Activated CD8-positive, alpha-beta memory T cell treated with anti-CD3 and anti-CD28 coated beads for 36 hours (primary cell): Measurements from ENCODE around the gene DCLK2. TPM values are rescaled to one million over a fixed set of nuclear protein-coding genes. Genes with fewer than 3 reads are reported as not detected.

Experiments used
- CTCF ChIA-PET: fragments of 350-600 bp; sonication (Branson Sonifier 250); formaldehyde crosslinking; loops from one replicate; lab custom pipeline; 2021; ENCODE audit warnings: antibody characterized with exemption; lab: Charles Lee
- POLR2A ChIA-PET: fragments of 350-600 bp; sonication (Branson Sonifier 250); formaldehyde crosslinking; loops from one replicate; lab custom pipeline; 2021; ENCODE audit warnings: antibody characterized with exemption; lab: Charles Lee
- total RNA-seq, 2 experiments: library from RNA; stranded (reverse); gene quantifications; one replicate each; pipeline ENCODE4 v1.2.3, GENCODE V29; 2021

DCLK2 gene
- total RNA-seq, 2 experiments from 2014 or later = not detected

- ChIA-PET POLR2A (no interaction called here), CTCF (no interaction called here)
Observed at GRCh38 chr4:150067859-150068258, 10.4 kb upstream of the DCLK2 start.

DNA sequence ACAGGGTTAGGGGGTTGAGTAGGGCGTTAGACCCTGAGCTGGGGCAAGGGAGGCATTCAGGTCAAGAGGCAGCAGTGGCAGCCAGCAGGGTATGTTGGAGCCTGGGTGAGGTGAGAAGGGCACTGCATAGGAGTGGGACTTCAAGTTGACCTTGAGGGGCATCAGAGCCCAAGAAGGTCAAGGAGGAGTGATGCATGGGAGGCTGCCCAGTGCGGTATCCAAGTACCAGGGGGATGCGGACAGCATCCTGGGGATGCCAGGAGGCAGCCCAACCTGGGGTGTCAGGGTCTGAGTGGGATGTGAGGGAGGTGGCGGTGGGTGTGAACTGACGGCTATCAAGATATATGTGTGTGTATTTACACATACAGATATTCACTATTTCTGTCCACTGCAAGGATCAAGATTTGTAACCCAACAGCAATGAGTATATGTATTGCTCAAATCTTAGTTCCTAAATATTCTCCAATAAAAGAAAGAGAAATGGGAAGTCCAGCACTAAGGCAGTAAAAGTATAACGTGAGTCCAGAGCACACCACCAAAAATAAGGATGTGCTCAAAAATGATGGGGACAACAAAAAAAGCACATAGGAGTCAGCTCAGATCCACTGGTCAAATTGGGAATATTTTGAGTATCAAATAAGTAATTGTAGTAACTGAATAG lies 9.8 kb upstream of the DCLK2 start:
- ChIA-PET POLR2A (no interaction called here), CTCF (no interaction called here)

DNA sequence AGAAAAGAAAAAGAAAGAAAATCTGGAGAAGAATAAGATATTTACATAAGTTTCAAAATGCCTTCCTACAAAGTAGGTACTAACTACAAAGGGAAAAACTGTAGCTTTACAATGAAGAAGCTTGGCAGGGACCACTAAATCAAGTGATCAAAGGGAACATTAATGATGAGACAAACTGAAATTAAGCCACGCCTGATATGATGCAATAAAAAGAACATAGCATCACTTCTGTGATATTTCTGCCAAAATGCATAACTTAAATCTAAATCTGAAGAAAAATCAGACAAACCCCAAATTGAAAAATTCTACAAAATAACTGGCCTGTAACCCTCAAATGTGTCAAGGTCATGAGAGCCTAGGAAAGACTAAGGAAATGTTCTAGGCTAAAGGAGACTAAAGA lies 8.9 kb upstream of the DCLK2 start:
- ChIA-PET POLR2A (no interaction called here), CTCF (interaction anchor here (0.7 kb wide), 1 partner anchor 30 kb away, joined by 3 read pairs; no protein-coding TSS in a partner anchor)

GRCh38 chr4:150070464-150071170 lies 7.6 kb upstream of the DCLK2 start:
- POLR2A ChIA-PET = no interaction called here
- CTCF ChIA-PET = no interaction called here

DNA sequence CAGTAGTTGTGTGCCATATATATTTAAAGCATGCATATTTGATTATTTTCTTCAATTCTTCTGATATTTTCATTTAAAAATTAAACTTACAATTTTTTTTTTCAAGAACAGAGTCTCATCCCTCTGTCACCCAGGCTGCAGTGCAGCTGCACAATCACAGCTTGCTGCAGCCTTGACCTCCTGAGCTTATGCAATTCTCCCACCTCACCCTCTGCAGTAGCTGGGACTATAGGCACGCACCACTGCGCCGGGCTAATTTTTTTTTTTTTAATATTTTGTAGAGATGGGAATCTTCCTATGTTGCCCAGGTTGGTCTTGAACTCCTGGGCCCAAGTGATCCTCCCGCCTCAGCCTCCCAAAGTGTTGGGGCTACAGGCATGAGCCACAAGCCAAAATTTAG lies 5.8 kb upstream of the DCLK2 start:
- POLR2A ChIA-PET = no interaction called here
- CTCF ChIA-PET = no interaction called here

DNA sequence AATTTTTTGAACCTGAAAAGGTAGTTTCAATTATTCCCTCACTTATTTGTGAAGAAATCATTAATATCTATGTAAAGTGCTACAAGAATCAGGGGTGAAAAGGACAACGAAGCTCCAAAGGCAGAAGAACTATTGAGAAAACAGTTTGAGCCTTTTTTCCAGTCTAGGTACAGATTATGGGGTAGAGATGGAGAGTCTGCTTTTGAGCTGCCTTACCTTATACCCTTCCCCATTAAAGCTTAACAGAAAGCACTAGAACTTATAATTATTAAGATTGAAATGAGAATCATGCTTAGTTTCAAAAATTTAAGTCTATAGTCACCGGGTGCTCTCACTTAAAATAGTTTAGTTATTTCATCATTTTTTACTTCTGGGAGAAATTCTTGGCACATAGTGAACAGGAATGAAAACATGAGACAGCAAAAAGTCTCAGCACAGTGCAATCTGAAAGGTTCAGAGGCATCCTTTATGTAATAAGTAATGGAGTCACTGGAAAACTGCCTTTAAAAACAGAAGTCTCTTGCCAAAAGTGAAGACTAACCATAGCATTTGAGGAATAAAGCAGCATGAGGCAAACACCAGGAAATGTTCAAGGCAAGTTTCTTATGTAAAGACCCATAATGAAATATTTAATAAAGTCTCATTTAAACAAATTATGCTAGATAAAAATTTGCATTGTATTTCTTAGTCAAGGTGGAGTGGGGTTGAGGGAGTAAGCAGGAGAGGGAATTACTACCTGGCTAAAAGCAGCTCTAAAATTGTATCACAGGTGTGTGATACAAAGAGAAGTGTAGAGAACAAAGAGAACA lies 5.1 kb upstream of the DCLK2 start:
- POLR2A ChIA-PET = no interaction called here
- CTCF ChIA-PET = interaction anchor here (0.6 kb wide), 1 partner anchor 64 kb away, joined by 5 read pairs; no protein-coding TSS in a partner anchor

DNA sequence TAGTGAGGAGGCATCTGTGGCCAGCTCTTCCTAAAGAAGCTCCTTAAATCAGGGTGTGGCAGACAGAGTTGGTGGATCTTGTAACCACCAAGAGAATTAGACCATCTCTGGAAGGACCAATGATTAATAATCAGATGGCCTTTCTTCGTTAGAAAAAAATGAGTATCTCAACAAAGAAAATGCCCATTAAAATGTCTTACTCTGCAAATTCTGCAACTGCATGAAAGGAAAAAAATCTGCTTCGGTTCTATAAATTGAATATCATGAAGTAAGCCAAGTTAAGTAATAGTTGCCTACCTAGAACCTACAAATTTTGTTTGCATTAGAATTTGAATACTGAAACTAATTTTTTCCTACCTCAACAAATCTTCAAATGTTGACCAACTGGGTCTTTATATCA lies 4.2 kb upstream of the DCLK2 start:
- POLR2A ChIA-PET = no interaction called here
- CTCF ChIA-PET = no interaction called here

DNA sequence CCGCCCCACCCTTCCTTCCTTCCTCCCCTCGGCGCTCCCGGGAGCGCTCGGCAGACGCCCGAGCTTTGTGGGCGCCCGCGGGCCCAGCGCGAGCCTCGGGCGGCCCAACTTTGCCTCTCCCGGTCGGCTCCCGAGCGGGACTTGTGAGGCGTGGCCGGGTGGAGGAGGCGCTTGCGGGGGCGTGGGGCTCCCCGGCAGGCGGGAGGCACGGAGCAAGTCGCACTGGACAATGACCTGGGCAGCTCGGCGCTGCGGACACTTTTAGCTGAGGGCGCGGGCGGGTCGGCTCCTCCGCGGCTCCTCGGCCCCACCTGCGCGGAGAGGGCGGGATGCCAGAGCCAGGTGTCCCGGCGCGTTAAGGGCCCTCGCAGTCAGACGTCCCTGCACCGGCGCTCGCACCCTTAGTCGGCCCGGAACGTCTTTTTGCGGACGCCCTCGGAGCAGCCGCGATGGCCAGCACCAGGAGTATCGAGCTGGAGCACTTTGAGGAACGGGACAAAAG lies 385 bp downstream of the DCLK2 start:
- ChIA-PET POLR2A (no interaction called here), CTCF (interaction anchor here (0.7 kb wide), 1 partner anchor 18 kb away, joined by 3 read pairs; no protein-coding TSS in a partner anchor)

GRCh38 chr4:150079081-150079581 lies 886 bp downstream of the DCLK2 start:
- POLR2A ChIA-PET = no interaction called here
- CTCF ChIA-PET = interaction anchor here (0.7 kb wide), 1 partner anchor 18 kb away, joined by 3 read pairs; no protein-coding TSS in a partner anchor

- ChIA-PET POLR2A (no interaction called here), CTCF (no interaction called here)
Observed at GRCh38 chr4:150080337-150080736, 2.1 kb downstream of the DCLK2 start.

GRCh38 chr4:150080875-150081274 lies 2.6 kb downstream of the DCLK2 start:
- CTCF ChIA-PET = no interaction called here
- POLR2A ChIA-PET = no interaction called here

DNA sequence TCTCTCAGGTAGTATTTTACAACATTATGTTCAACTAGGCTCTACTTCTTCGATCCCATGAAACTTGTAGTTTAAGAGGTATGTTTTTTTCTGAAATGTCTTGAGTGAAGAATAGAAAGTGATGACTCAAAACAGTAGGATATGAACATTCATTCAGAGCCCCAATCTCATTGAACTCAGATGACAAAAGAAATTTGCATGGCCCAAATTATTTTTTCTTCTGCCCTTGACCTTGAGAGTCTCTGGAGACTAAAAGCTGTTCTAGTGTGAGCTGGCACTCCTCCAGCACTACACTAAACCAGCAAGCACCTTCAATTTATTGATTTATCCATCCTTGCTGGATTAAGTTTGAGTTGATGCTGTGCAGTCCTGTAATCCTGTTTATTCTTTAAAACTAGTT lies 4.0 kb downstream of the DCLK2 start:
- ChIA-PET CTCF (interaction anchor here (0.7 kb wide), 1 partner anchor 1517 kb away, joined by 3 read pairs; no protein-coding TSS in a partner anchor), POLR2A (no interaction called here)

DNA sequence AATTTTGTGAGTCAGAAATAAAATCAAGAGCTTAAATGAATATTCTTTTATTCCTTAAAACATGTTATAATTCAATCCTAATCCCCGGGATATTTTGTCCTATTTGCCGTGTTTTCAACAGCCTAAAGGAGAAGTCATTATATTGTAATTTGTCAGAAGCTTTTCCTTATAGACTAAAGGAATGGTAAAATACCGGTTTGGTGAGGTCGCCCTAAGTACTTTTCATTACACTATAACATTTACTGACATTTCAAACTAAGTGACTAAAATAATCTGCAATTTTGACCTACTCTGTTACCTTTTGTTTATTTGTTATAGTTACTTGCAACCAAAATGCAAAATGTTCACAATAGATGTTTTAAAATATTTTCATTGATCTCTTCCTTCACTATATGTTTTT lies 8.8 kb downstream of the DCLK2 start:
- ChIA-PET POLR2A (no interaction called here), CTCF (no interaction called here)

DNA sequence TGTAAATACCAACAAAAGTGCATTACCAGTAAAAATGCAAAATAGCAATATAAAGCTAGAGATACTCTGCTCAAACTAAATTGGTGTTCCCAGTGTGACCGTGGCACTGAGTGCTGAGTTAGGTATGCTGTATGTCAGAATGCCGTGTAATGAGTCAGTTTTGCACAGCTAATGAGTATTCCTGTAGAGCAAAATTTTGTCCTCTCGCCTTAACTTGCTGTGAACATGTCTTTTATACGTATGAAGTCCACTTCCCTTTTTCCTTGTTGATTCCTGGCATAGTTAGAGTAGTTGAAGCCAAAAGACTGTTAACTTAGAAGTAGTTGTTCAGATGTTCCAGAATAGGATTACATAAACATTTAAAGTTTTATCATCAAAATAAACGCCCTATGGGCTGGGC lies 11.5 kb downstream of the DCLK2 start:
- ChIA-PET POLR2A (no interaction called here), CTCF (no interaction called here)

GRCh38 chr4:150090836-150091235 lies 12.6 kb downstream of the DCLK2 start:
- CTCF ChIA-PET = no interaction called here

GRCh38 chr4:150094676-150095075 lies 16.4 kb downstream of the DCLK2 start:
- ChIA-PET CTCF (no interaction called here), POLR2A (no interaction called here)

More at GRCh38 chr4:150090836-150091235, 12.6 kb downstream of the DCLK2 start:
- POLR2A ChIA-PET = no interaction called here

- ChIA-PET CTCF (interaction anchor here (1.2 kb wide), 1 partner anchor 18 kb away, joined by 3 read pairs; no protein-coding TSS in a partner anchor), POLR2A (no interaction called here)
Observed at GRCh38 chr4:150096625-150097024, 18.4 kb downstream of the DCLK2 start.

DNA sequence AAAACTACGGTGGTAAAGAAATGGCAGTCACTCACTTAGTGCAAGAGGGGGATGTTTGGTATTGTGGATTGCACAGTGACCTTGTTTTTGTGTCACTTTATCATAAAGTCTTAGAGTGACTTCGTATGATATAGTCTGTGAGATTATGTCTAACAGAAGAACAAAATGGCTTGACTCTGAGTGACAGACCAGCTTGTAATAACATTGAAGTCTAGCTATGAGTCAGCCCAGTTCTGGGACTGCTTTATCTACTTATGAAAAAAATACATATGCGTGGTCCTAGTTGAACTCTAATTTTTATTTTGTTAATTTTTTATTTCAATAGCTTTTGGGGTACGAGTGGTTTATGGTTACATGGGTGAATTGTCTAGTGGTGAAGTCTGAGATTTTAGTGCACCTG lies 20.0 kb downstream of the DCLK2 start:
- ChIA-PET CTCF (no interaction called here), POLR2A (no interaction called here)

DNA sequence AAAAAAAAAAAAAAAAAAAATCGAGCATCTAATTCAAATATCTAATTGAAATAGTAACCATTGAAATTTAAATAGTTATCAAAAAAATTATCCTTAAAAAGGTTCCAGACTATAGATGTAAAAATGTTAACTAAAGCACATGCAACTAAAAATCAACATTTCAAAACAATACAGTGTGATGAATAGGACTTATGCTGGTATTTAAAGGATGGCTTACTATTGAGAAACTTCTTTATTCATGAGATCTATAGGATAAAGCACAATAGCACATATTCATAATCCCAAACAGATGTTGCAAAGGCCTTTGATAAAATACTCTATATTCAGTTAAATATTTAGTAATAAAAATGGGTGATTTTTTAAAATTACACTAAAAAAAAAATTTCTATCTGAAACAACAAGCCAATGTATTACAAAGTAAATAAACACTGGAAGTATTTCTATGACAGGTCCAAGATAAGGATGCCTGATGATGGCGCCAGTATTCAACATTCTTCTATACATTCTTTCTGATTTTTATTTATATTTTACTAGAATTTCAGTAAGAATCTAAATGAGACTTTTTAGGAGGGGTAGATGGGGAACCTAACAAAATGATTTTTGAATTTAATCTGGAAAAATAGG lies 26.3 kb downstream of the DCLK2 start:
- POLR2A ChIA-PET = no interaction called here
- CTCF ChIA-PET = no interaction called here
